Heart left ventricle (tissue), 13 donors: ENCODE results near the gene ENGASE.

Experiments
- CTCF ChIP-seq, 12 donors: fragments of 200-600 bp; sonication (generic) in 4 of 12; IDR thresholded peaks; one replicate each; pipeline versions ENCODE4 v1.5.0 to v1.8.0; 2018 to 2022; ENCODE audit warnings: antibody characterized with exemption in 12 of 12, mild to moderate bottlenecking in 5 of 12
- POLR2A ChIP-seq, 2 donors: fragments of 450-650 bp; IDR thresholded peaks; one replicate each; pipeline ENCODE4 v1.6.1; 2017; ENCODE audit warnings: antibody characterized with exemption in 2 of 2, mild to moderate bottlenecking in 2 of 2, moderate library complexity in 2 of 2
- donor health status: ischemic (EF 13 %, LVEDD 7.1; RV severe dilation, severe dysfunction).
- donor health status: DM: no; HTN: yes; CAD: no.
- donor health status: DM: no; HTN: no; CAD: no.
- donor health status: ischemic (EF 25% LVEDD 6.9; RV normal size, moderate dysfunction).
- donor health status: ischemic (EF 25% LVEDD 5.7; RV mildly dilated, moderate dysfunction).
- donor health status: ischemic (EF 35%, LVEDD 5.7; RV mildly dilated, moderate dysfunction).
- donor health status: nonischemic (EF 11% LVEDD 7.7; RV severe dilation, severe dysfunction).
- donor health status: DM: yes; HTN: yes; CAD: no.
- donor health status: PGD.
- donor health status: ischemic (EF 29% LVEDD 5.4; RV normal size, mild dysfunction).
- donor health status: nonischemic (EF 23%, LVEDD 6.1; RV moderate dilation, normal function).

GRCh38 chr17:79102214-79102613 is 27.6 kb downstream of the ENGASE start:
- TF ChIP-seq CTCF (IDR thresholded peaks at IDR 0.05) (no peak), POLR2A (IDR thresholded peaks at IDR 0.05) (no peak)
